Adrenal gland (tissue), 5 donors: ENCODE data around the gene STK24.

Experiments
- CTCF ChIP-seq, 6 experiments: fragments of 450-650 bp in 4 of 6; fragments of 200-600 bp in 2 of 6; sonication (generic) in 1 of 6; IDR thresholded peaks; 1 replicate in 5 of 6; 2 replicates in 1 of 6; pipeline versions ENCODE4 v1.5.1 to v1.8.0; 2016 to 2021; ENCODE audit warnings: antibody characterized with exemption in 6 of 6, mild to moderate bottlenecking in 2 of 6, moderate library complexity in 1 of 6
- POLR2A ChIP-seq, 2 donors: fragments of 450-650 bp; IDR thresholded peaks; one replicate each; pipeline ENCODE4 v1.6.1; 2017; ENCODE audit warnings: antibody characterized with exemption in 2 of 2, mild to moderate bottlenecking in 2 of 2, moderate library complexity in 1 of 2
- donor health status: DM: no; HTN: no; CAD: no.

- TF ChIP-seq CTCF (IDR thresholded peaks at IDR 0.05): no peak
- no peak for TF ChIP-seq POLR2A (IDR thresholded peaks at IDR 0.05)
Observed at GRCh38 chr13:98507282-98507797, 69.6 kb downstream of the STK24 start.
